Loucy (cell line): ENCODE data around the gene TAF9B.

ENCODE experiments used
- EZH2phosphoT487 ChIP-seq: fragments of 200-600 bp; IDR thresholded peaks from 2 replicates; pipeline ENCODE4 v1.6.1; 2018; ENCODE audit warnings: antibody characterized with exemption, mild to moderate bottlenecking, moderate library complexity, borderline replicate concordance
- TF ChIP-seq, protein P1 (sequence below): fragments of 200-600 bp; sonication (generic); conservative IDR thresholded peaks from 2 replicates; pipeline ENCODE4 v1.5.1; 2014; ENCODE audit warnings: mild to moderate bottlenecking, antibody characterized with exemption, low read length

GRCh38 chrX:78123190-78123589 lies 16.3 kb downstream of the TAF9B start:
- TF ChIP-seq, protein P1, sequence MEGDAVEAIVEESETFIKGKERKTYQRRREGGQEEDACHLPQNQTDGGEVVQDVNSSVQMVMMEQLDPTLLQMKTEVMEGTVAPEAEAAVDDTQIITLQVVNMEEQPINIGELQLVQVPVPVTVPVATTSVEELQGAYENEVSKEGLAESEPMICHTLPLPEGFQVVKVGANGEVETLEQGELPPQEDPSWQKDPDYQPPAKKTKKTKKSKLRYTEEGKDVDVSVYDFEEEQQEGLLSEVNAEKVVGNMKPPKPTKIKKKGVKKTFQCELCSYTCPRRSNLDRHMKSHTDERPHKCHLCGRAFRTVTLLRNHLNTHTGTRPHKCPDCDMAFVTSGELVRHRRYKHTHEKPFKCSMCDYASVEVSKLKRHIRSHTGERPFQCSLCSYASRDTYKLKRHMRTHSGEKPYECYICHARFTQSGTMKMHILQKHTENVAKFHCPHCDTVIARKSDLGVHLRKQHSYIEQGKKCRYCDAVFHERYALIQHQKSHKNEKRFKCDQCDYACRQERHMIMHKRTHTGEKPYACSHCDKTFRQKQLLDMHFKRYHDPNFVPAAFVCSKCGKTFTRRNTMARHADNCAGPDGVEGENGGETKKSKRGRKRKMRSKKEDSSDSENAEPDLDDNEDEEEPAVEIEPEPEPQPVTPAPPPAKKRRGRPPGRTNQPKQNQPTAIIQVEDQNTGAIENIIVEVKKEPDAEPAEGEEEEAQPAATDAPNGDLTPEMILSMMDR, result no peak
- no peak for TF ChIP-seq EZH2phosphoT487
